SK-N-SH treated with all-trans-retinoic acid at 6 μM for 48 hours (cell line): ENCODE data around the gene RFX8.

Experiments
- ATAC-seq: fragments of 200-7000 bp; cut with Tn5 transposase; 3 replicates; pipeline ENCODE4 v1.9.1; 2020; ENCODE audit warnings: mild to moderate bottlenecking, moderate library complexity
- BACH2 ChIP-seq: fragments of 250-450 bp; sonication (Bioruptor Pico); IDR thresholded peaks from 2 replicates; pipeline ENCODE4 v1.9.0; 2021; ENCODE audit warnings: mild to moderate bottlenecking, borderline replicate concordance
- CREB5 ChIP-seq: fragments of 250-450 bp; sonication (Bioruptor Pico); IDR thresholded peaks from 2 replicates; pipeline ENCODE4 v1.5.1; 2020; ENCODE audit warnings: low read depth, mild to moderate bottlenecking, moderate library complexity
- CSDC2 ChIP-seq: fragments of 250-450 bp; sonication (Bioruptor Pico); IDR thresholded peaks from 2 replicates; pipeline ENCODE4 v1.5.0; 2020; ENCODE audit warnings: mild to moderate bottlenecking, moderate library complexity
- CSRNP3 ChIP-seq: fragments of 250-450 bp; sonication (Bioruptor Pico); IDR thresholded peaks from 2 replicates; pipeline ENCODE4 v1.5.1; 2021; ENCODE audit warnings: mild to moderate bottlenecking, moderate library complexity
- ESRRG ChIP-seq: fragments of 250-450 bp; sonication (Bioruptor Pico); IDR thresholded peaks from 2 replicates; pipeline ENCODE4 v1.6.1; 2021; ENCODE audit warnings: mild to moderate bottlenecking
- GLIS3 ChIP-seq: fragments of 250-450 bp; sonication (Bioruptor Pico); IDR thresholded peaks from 2 replicates; pipeline ENCODE4 v1.5.0; 2020; ENCODE audit warnings: mild to moderate bottlenecking, moderate library complexity
- ISL1 ChIP-seq: fragments of 250-450 bp; sonication (Bioruptor Pico); IDR thresholded peaks from 2 replicates; pipeline ENCODE4 v2.1.2; 2022; ENCODE audit warnings: mild to moderate bottlenecking, moderate library complexity
- OSR1 ChIP-seq: fragments of 250-450 bp; sonication (Bioruptor Pico); IDR thresholded peaks from 2 replicates; pipeline ENCODE4 v1.8.0; 2022; ENCODE audit warnings: moderate library complexity, mild to moderate bottlenecking, inconsistent platforms
- PATZ1 ChIP-seq: fragments of 250-450 bp; sonication (Bioruptor Pico); IDR thresholded peaks from 2 replicates; pipeline ENCODE4 v1.8.0; 2020; ENCODE audit warnings: mild to moderate bottlenecking, moderate library complexity, borderline replicate concordance
- POU6F1 ChIP-seq: fragments of 250-450 bp; sonication (Bioruptor Pico); IDR thresholded peaks from 2 replicates; pipeline ENCODE4 v1.8.0; 2021; ENCODE audit warnings: low read depth, mild to moderate bottlenecking, moderate library complexity, borderline replicate concordance
- PPARA ChIP-seq: fragments of 250-450 bp; sonication (Bioruptor Pico); IDR thresholded peaks from 2 replicates; pipeline ENCODE4 v1.5.0; 2020; ENCODE audit warnings: mild to moderate bottlenecking, borderline replicate concordance
- RARB ChIP-seq: fragments of 250-450 bp; sonication (Bioruptor Pico); IDR thresholded peaks from 2 replicates; pipeline ENCODE4 v1.8.0; 2021; ENCODE audit warnings: mild to moderate bottlenecking, moderate library complexity
- SNAI2 ChIP-seq: fragments of 250-450 bp; sonication (Bioruptor Pico); IDR thresholded peaks from 2 replicates; pipeline ENCODE4 v1.5.0; 2020; ENCODE audit warnings: mild to moderate bottlenecking, moderate library complexity
- TOX ChIP-seq: fragments of 250-450 bp; sonication (Bioruptor Pico); IDR thresholded peaks from 2 replicates; pipeline ENCODE4 v1.8.0; 2021; ENCODE audit warnings: mild to moderate bottlenecking, moderate library complexity, borderline replicate concordance
- TSHZ2 ChIP-seq: fragments of 250-450 bp; sonication (Bioruptor Pico); IDR thresholded peaks from 2 replicates; pipeline ENCODE4 v1.5.0; 2020; ENCODE audit warnings: mild to moderate bottlenecking, moderate library complexity
- ZC3H10 ChIP-seq: fragments of 250-450 bp; sonication (Bioruptor Pico); IDR thresholded peaks from 2 replicates; pipeline ENCODE4 v1.5.1; 2021; ENCODE audit warnings: mild to moderate bottlenecking, moderate library complexity
- ZFP30 ChIP-seq: fragments of 450-650 bp; formaldehyde crosslinking; IDR thresholded peaks from 2 replicates; pipeline ENCODE4 v1.5.0; 2022; ENCODE audit warnings: mild to moderate bottlenecking, moderate library complexity
- ZNF565 ChIP-seq: fragments of 450-650 bp; formaldehyde crosslinking; conservative IDR thresholded peaks from 2 replicates; pipeline ENCODE4 v1.5.0; 2020; ENCODE audit warnings: low read depth, mild to moderate bottlenecking, moderate library complexity
- ZNF70 ChIP-seq: fragments of 450-650 bp; formaldehyde crosslinking; IDR thresholded peaks from 2 replicates; pipeline ENCODE4 v1.5.0; 2020; ENCODE audit warnings: mild to moderate bottlenecking, moderate library complexity

Gene RFX8

GRCh38 chr2:101351207-101351606 is 123.7 kb downstream of the RFX8 start:
- no peak for ATAC-seq
- TF ChIP-seq ZNF565 (CRISPR knock-in tag) (no peak), OSR1 (no peak), SNAI2 (CRISPR knock-in tag) (no peak), ZFP30 (no peak), RARB (no peak), POU6F1 (CRISPR knock-in tag) (no peak), BACH2 (CRISPR knock-in tag) (no peak), ZC3H10 (CRISPR knock-in tag) (no peak), GLIS3 (CRISPR knock-in tag) (no peak), ESRRG (CRISPR knock-in tag) (no peak), CSDC2 (CRISPR knock-in tag) (no peak), PATZ1 (no peak), ISL1 (no peak)

GRCh38 chr2:101349893-101350662 is 124.8 kb downstream of the RFX8 start:
- ATAC-seq = peak; percentile 66
- no peak for TF ChIP-seq GLIS3 (CRISPR knock-in tag)
- no peak for TF ChIP-seq RARB
- no peak for TF ChIP-seq BACH2 (CRISPR knock-in tag)
- TF ChIP-seq ZFP30 = no peak
- TF ChIP-seq CSDC2 (CRISPR knock-in tag) = no peak
- TF ChIP-seq CREB5 (CRISPR knock-in tag) = no peak
- no peak for TF ChIP-seq TOX (CRISPR knock-in tag)
- no peak for TF ChIP-seq ZC3H10 (CRISPR knock-in tag)
- TF ChIP-seq PATZ1 = no peak
- TF ChIP-seq CSRNP3 (CRISPR knock-in tag) = no peak
- TF ChIP-seq TSHZ2 (CRISPR knock-in tag) = no peak
- no peak for TF ChIP-seq ISL1
- TF ChIP-seq PPARA = no peak
- TF ChIP-seq, all 23 proteins: peak for 0

GRCh38 chr2:101348883-101349282 is 126.0 kb downstream of the RFX8 start:
- no peak for ATAC-seq
- no peak for TF ChIP-seq ESRRG (CRISPR knock-in tag)
- TF ChIP-seq BACH2 (CRISPR knock-in tag) = no peak
- no peak for TF ChIP-seq ZNF70
- TF ChIP-seq POU6F1 (CRISPR knock-in tag) = no peak
- TF ChIP-seq PATZ1 = no peak
- TF ChIP-seq CREB5 (CRISPR knock-in tag) = no peak
- no peak for TF ChIP-seq GLIS3 (CRISPR knock-in tag)
